NCI-H345 treated with DMSO at 0.1 percent for 48 hours (cell line): ENCODE measurements around the gene ACSL1.
"Not testable (repeated sequence)": the region's sequence is repeated elsewhere in the genome, so short reads cannot be mapped to it uniquely, and the experiment has no call there.

Experiments
- DNase-seq: peaks from one replicate; lab custom pipeline; 2025; ENCODE audit not compliant: unreplicated experiment; lab: John Stamatoyannopoulos, UW

Gene ACSL1

GRCh38 chr4:184843984-184844554, 18.3 kb upstream of the ACSL1 start:
- no peak for DNase-seq

- not testable (repeated sequence) for DNase-seq
Measured at GRCh38 chr4:184839075-184839399, 13.3 kb upstream of the ACSL1 start.

GRCh38 chr4:184838249-184839074, 12.7 kb upstream of the ACSL1 start:
- no peak for DNase-seq

GRCh38 chr4:184836613-184837012, 10.8 kb upstream of the ACSL1 start:
- DNase-seq = no peak

- no peak for DNase-seq
Measured at GRCh38 chr4:184833046-184833838, 7.5 kb upstream of the ACSL1 start.

GRCh38 chr4:184831153-184831552, 5.4 kb upstream of the ACSL1 start:
- DNase-seq = no peak

GRCh38 chr4:184826691-184827270, 1.0 kb upstream of the ACSL1 start:
- no peak for DNase-seq

GRCh38 chr4:184825141-184825895, 450 bp downstream of the ACSL1 start:
- no peak for DNase-seq

- DNase-seq = no peak
Measured at GRCh38 chr4:184824776-184825084, 1.0 kb downstream of the ACSL1 start.

GRCh38 chr4:184824081-184824775, 1.5 kb downstream of the ACSL1 start:
- no peak for DNase-seq

GRCh38 chr4:184823014-184823413, 2.8 kb downstream of the ACSL1 start:
- no peak for DNase-seq

GRCh38 chr4:184822356-184822755, 3.4 kb downstream of the ACSL1 start:
- no peak for DNase-seq

GRCh38 chr4:184821242-184821641, 4.5 kb downstream of the ACSL1 start:
- no peak for DNase-seq

GRCh38 chr4:184819786-184820185, 6.0 kb downstream of the ACSL1 start:
- no peak for DNase-seq

GRCh38 chr4:184818216-184818564, 7.6 kb downstream of the ACSL1 start:
- no peak for DNase-seq

GRCh38 chr4:184817494-184818215, 8.1 kb downstream of the ACSL1 start:
- DNase-seq = no peak

- no peak for DNase-seq
Measured at GRCh38 chr4:184816962-184817361, 8.8 kb downstream of the ACSL1 start.

GRCh38 chr4:184815046-184815877, 10.5 kb downstream of the ACSL1 start:
- DNase-seq = peak; percentile 72

GRCh38 chr4:184814686-184815045, 11.1 kb downstream of the ACSL1 start:
- DNase-seq = no peak
